Esophagus squamous epithelium (tissue), 5 donors: ENCODE data around the gene PAX9. TPM values are rescaled to one million over a fixed set of nuclear protein-coding genes. Genes with fewer than 3 reads are reported as not detected.

ENCODE experiments used
- DNase-seq: peaks from one replicate; lab custom pipeline; 2025; lab: John Stamatoyannopoulos, UW
- H3K27ac ChIP-seq, 4 donors: fragments of 200-600 bp; sonication (generic); one replicate each; pipeline ENCODE4 v1.5.1; 2016 to 2019; ENCODE audit warnings: mild to moderate bottlenecking in 1 of 4
- H3K27me3 ChIP-seq, 4 donors: fragments of 200-600 bp; sonication (generic); 1 replicate in 3 of 4; 2 replicates in 1 of 4; pipeline versions ENCODE4 v1.5.1 to v1.6.0; 2017 to 2021; ENCODE audit warnings: antibody characterized with exemption in 1 of 4
- H3K36me3 ChIP-seq, 3 donors: fragments of 200-600 bp; sonication (generic); one replicate each; pipeline ENCODE4 v1.5.1; 2016 to 2019
- H3K4me1 ChIP-seq, 3 donors: fragments of 200-600 bp; sonication (generic); one replicate each; pipeline ENCODE4 v1.5.1; 2017 to 2019
- H3K4me3 ChIP-seq, 4 donors: fragments of 200-600 bp; sonication (generic); 1 replicate in 3 of 4; 2 replicates in 1 of 4; pipeline ENCODE4 v1.5.1; 2016 to 2019; ENCODE audit warnings: mild to moderate bottlenecking in 2 of 4, moderate library complexity in 1 of 4
- H3K9me3 ChIP-seq, 3 donors: fragments of 200-600 bp; sonication (generic); one replicate each; pipeline ENCODE4 v1.5.1; 2016 to 2019
- CTCF ChIP-seq, 6 experiments: fragments of 450-650 bp in 4 of 6; fragments of 200-600 bp in 2 of 6; sonication (generic) in 2 of 6; IDR thresholded peaks; one replicate each; pipeline ENCODE4 v1.5.1; 2016 to 2019; ENCODE audit warnings: antibody characterized with exemption in 6 of 6, mild to moderate bottlenecking in 4 of 6, moderate library complexity in 4 of 6
- POLR2A ChIP-seq, 4 donors: fragments of 450-650 bp; IDR thresholded peaks; one replicate each; pipeline ENCODE4 v1.6.1; 2017; ENCODE audit warnings: antibody characterized with exemption in 4 of 4, mild to moderate bottlenecking in 4 of 4, moderate library complexity in 3 of 4
- WGBS, 2 donors: methylation state at CpG; one replicate each; pipeline ENCODE4 v1.1.5; 2018; 5-methylcytosine and 5-hydroxymethylcytosine counted together
- intact Hi-C: fragments of 100-400 bp; cut with DNase I; formaldehyde crosslinking; loops from one replicate; pipeline ENCODE4 v1.15.0; 2022
- total RNA-seq, 4 donors: library from RNA; depleted of rRNA; stranded (reverse); fragments of >200 nt; gene quantifications; one replicate each; pipeline ENCODE4 v1.1.0, GENCODE V29; 2016
- donor health status: DM: yes; HTN: yes; CAD: no.

The PAX9 gene
- total RNA-seq, 4 donors from 2014 or later = 70.1 to 152 (median 100) TPM

- H3K27me3 ChIP-seq = peaks cover 0 to 100% (median 41%) of the 10 kb centered on the region in 4 donors
- intact Hi-C loops = loop anchor here (10.0 kb wide), 1 partner anchor 284 kb away; no protein-coding TSS in a partner anchor
- TF ChIP-seq POLR2A (IDR thresholded peaks at IDR 0.05) = no peak
- TF ChIP-seq CTCF (IDR thresholded peaks at IDR 0.05) = peak in 1 of 6 experiments; percentile 2
- peaks cover 0 to 29% (median 5%) of the 10 kb centered on the region in 3 donors for H3K36me3 ChIP-seq
- WGBS, 2 donors = 7 to 12% methylated on average over 16 to 19 of the region's 35 CpGs
- peak overlapping the region; percentile 82 to 96 (median 94) for H3K27ac ChIP-seq
- peaks cover 0 to 85% (median 27%) of the 10 kb centered on the region in 3 donors for H3K4me1 ChIP-seq
- peak overlapping the region; percentile 70 to 75 (median 71) for H3K4me3 ChIP-seq
- H3K9me3 ChIP-seq = no peaks in the 10 kb centered on the region
- DNase-seq = no peak
Measured at GRCh38 chr14:36660736-36661505, 739 bp upstream of the PAX9 start.

- Histone ChIP-seq H3K9me3 (no peaks in the 10 kb centered on the region), H3K4me3 (peak overlapping the region; percentile 70 to 75 (median 71)), H3K4me1 (peaks cover 0 to 84% (median 28%) of the 10 kb centered on the region in 3 donors), H3K27ac (peak overlapping the region; percentile 82 to 96 (median 94)), H3K36me3 (peaks cover 0 to 39% (median 5%) of the 10 kb centered on the region in 3 donors), H3K27me3 (peaks cover 0 to 100% (median 42%) of the 10 kb centered on the region in 4 donors)
- DNase-seq = no peak
- TF ChIP-seq POLR2A (IDR thresholded peaks at IDR 0.05) = no peak
- no peak for TF ChIP-seq CTCF (IDR thresholded peaks at IDR 0.05)
- intact Hi-C loops = loop anchor here (10.0 kb wide), 1 partner anchor 283 kb away; no protein-coding TSS in a partner anchor
- 3 to 12% methylated on average over 11 of the region's 11 CpGs for WGBS, 2 donors
Measured at GRCh38 chr14:36662258-36662542, 540 bp downstream of the PAX9 start.

GRCh38 chr14:36662543-36663403 lies 1.1 kb downstream of the PAX9 start:
- intact Hi-C loops = loop anchor here (10.0 kb wide), 1 partner anchor 282 kb away; no protein-coding TSS in a partner anchor
- TF ChIP-seq POLR2A (IDR thresholded peaks at IDR 0.05) (no peak), CTCF (IDR thresholded peaks at IDR 0.05) (peak in 1 of 6 experiments; percentile 11)
- WGBS, 2 donors = 5 to 10% methylated on average over 15 to 18 of the region's 71 CpGs
- Histone ChIP-seq H3K36me3 (peaks cover 0 to 39% (median 5%) of the 10 kb centered on the region in 3 donors), H3K4me1 (peaks cover 0 to 81% (median 28%) of the 10 kb centered on the region in 3 donors), H3K4me3 (peak overlapping the region; percentile 70 to 75 (median 71)), H3K27me3 (peaks cover 0 to 100% (median 41%) of the 10 kb centered on the region in 4 donors), H3K27ac (peak overlapping the region; percentile 82 to 96 (median 94)), H3K9me3 (no peaks in the 10 kb centered on the region)
- DNase-seq = no peak

GRCh38 chr14:36663404-36664321 lies 2.0 kb downstream of the PAX9 start:
- H3K36me3 ChIP-seq = peaks cover 0 to 39% (median 5%) of the 10 kb centered on the region in 3 donors
- TF ChIP-seq CTCF (IDR thresholded peaks at IDR 0.05) = no peak
- no peak for TF ChIP-seq POLR2A (IDR thresholded peaks at IDR 0.05)
- DNase-seq = no peak
- peaks cover 0 to 72% (median 28%) of the 10 kb centered on the region in 3 donors for H3K4me1 ChIP-seq
- intact Hi-C loops = loop anchor here (10.0 kb wide), 1 partner anchor 281 kb away; no protein-coding TSS in a partner anchor
- H3K27me3 ChIP-seq = peaks cover 0 to 100% (median 38%) of the 10 kb centered on the region in 4 donors
- peak overlapping the region; percentile 70 to 75 (median 71) for H3K4me3 ChIP-seq
- 2 to 5% methylated on average over 17 to 24 of the region's 39 CpGs for WGBS, 2 donors
- no peaks in the 10 kb centered on the region for H3K9me3 ChIP-seq
- peak overlapping the region; percentile 82 to 96 (median 94) for H3K27ac ChIP-seq
